HG03066 (cell line): ENCODE results near the gene CDC123.
"Not testable (repeated sequence)": the region's sequence is repeated elsewhere in the genome, so short reads cannot be mapped to it uniquely, and the experiment has no call there.

ENCODE experiments used
- ATAC-seq: cut with Tn5 transposase; IDR thresholded peaks from one replicate; pipeline ENCODE4 v1.9.1; 2021; ENCODE audit warnings: low read depth; ENCODE audit not compliant: unreplicated experiment

Gene CDC123, protein sequence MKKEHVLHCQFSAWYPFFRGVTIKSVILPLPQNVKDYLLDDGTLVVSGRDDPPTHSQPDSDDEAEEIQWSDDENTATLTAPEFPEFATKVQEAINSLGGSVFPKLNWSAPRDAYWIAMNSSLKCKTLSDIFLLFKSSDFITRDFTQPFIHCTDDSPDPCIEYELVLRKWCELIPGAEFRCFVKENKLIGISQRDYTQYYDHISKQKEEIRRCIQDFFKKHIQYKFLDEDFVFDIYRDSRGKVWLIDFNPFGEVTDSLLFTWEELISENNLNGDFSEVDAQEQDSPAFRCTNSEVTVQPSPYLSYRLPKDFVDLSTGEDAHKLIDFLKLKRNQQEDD

DNA sequence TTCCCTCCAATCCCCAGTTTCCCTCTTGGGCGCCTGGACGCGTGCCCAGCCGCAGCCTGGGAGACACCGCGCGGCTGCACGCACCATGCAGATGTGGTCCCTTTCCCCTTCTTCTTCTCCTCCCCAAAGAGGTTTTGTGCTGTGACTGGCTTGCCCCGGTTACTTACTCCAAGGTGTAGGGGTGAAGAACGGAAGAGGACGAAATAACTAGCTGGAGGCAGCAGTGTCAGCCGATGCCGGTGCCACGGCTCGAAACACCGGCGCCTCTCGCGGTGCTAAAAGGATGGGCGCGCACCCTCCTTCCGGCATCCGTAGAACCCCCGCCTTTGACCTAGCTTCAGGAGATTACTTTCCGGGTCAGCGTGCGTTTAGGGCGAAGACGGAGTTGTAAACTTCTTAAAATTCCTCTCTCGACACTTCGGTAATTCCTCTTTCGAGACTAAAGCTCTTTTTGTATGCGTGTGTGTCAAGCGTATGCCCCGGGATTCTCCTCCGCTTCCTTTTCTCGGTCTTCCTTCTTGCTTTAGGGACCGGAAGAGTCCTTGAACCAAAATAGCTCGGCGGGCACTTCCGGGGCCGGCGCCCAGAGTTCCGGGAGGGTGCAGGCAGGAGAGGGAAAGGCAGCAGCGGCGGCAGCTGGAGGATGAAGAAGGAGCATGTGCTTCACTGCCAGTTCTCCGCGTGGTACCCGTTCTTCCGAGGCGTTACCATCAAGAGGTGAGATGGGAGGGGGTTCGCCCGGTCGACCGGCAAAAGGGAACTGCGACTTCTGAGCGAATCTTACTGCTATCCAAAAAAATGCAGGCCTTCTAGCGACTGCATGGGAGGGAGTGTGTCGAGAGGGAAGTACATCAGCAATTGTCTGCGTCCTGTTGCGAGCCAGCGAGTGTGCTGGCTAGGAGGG lies at the start of gene CDC123, which contains the start of gene NUDT5:
Gene CDC123, plus strand, starts transcription at position 586 of the 904 bp plus-strand sequence. Its CDS starts 58 bp downstream, at position 644.
Gene NUDT5, minus strand, starts transcription at position 289 of the 904 bp plus-strand sequence. CDS start 9,600 bp downstream, outside the sequence.
- ATAC-seq: peak; percentile 92

DNA sequence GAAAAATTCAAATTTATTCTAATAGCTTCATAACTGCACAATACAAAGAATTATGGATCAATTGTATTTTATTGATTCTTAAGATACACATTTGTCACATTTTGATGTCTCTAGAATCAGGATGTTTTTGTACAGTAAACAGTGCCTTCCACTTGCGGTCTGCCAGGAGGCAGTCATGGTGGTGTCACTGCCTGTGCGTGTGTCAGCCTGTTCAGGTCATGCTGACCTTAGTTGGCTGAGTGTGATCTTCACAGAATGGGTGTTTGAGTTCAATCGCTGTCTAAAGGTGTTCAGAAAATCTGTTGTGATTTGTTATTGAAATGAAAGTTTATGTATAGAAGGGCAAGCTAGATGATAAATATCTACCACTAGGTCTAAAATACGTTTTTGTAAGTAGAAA lies 45.8 kb upstream of the CDC123 start:
- ATAC-seq: no peak

DNA sequence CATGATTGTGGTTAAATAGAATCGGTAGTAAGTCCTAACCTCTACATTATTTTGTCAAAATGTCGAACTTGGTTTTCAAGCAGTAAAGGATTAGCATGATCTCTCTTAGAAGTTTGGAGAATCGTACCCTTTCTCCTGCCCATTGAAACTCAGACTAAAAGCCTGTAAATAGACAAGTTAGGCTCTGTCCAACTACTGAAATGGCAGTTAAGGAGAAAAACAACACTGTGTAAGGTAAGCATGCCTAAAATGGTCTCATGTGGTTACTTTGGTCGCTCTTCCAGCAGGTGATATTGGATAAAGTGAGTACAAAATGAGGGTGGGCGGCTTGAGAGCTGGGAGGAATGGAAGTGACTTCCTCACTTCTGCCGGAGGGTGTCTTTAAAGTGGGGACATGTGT lies 41.5 kb upstream of the CDC123 start:
- ATAC-seq: no peak

DNA sequence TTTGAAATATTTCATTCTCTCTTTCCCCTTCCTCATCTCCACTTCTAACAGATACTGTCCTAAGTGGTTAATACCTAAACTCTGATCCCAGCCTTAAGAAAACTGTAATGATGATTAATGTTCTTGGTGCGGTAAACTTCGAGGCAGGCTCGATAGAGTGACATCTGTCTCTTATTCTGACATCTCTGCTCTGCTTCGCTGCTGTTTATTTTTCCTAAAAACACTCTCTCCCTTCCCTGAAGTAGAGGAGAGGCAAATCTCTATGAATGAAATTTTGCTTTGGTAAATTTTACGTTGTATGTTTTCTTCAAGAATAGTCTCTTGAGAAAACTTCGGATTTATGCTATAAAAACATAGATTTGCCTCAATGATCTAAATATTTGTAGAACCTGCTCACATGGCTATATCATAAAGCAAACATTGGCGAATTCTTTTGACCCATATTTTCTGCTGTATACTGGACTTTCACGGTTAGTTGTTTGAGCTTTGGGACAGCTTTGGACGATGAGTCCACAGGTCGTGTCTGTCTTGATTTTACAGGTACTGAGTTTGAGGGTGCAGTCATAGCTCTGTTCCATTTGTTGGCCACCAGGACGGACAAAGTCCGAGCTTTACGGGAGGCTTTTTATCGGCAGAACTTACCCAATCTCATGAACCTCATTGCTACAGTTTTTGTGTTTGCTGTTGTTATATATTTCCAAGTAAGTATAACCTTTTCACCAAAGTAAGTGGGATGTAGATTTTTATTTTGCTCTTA lies 39.4 kb upstream of the CDC123 start:
- no peak for ATAC-seq

DNA sequence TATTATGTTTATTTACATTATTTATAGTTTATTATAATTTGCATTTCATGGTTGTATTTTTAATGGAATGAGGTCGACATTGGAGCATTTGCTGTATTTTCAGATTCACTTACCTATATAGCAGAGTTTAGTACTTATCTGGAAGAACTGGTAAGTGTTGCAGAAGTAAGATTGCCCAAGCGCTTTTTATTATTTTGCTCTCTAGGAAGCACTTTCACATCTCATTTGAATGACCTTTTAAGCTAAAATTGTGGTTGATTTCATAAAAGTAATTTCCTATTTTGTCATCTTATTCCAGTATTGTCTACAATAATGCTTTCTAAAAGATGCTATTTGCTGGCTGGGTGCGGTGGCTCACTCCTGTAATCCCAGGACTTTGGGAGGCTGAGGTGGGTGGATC lies 37.9 kb upstream of the CDC123 start:
- ATAC-seq: no peak

DNA sequence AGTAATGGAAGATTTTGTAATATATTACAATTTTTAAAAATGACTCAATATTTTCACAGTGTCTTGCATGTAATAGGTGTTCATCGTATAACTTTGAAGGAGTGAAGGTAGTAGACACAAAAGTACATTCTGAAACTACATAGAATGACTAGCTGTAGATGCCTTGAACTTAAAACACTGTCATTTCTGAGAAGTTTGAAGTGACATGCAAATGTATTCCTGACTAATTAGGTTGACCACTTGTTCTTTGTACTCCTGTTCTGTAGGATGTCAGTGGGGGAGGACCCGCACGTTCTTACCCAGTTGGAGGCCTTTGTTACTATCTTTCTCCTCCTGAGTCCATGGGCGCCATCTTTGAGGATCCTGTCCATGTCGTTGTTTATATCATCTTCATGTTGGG lies 35.3 kb upstream of the CDC123 start:
- ATAC-seq: no peak

DNA sequence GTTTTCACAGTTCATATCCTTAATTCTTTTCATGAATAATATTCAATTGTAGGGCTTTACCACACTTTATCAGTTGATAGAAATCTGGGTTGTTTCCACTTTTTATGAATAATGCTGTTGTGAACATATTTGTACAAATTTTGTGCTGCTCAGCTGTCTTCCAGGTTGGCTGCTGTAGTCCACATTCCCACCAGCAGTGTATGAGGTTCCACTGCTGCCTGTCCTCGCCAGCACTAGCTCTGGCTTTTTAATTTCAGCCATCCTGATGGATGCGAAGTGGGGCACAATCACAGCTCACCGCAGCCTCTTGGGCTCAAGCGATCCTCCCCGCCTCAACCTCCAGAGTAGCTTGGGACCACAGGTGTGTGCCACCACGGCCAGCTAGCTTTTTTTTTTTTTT lies 33.1 kb upstream of the CDC123 start:
- no peak for ATAC-seq

DNA sequence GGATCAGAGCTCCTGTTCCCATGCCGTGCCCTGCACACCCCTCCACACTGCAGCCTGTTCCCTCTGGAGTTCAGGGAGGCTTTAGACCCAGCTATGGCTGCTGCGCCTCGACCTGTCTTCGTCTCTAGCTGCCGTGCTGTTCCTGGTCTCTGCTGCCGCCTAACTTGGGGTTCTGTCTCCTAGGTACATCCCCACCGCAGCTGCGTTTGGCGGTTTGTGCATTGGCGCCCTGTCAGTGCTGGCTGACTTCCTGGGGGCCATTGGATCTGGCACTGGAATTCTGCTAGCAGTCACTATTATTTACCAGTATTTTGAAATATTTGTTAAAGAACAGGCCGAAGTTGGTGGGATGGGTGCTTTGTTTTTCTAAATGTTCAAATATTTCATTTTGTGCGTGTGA lies 31.9 kb upstream of the CDC123 start:
- ATAC-seq: no peak

DNA sequence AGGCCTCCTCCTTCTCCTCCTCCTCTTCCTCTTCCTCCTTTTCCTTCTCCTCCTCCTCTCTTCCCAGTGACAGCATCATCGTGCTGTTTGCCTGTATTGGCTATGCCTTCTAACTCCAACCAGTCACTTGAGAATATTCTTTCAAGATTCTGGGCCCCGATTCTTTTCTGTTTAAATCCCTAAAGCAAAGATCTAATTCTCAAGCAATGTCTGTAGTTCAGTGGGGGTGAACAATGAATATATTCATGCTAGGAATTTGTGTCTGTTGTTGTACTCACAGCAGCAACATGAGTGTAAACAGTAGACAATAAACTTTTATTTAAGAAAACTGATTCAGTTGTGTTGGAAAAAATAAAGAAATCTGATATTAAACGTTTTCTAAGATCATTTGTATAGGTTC lies 31.0 kb upstream of the CDC123 start:
- ATAC-seq: no peak

DNA sequence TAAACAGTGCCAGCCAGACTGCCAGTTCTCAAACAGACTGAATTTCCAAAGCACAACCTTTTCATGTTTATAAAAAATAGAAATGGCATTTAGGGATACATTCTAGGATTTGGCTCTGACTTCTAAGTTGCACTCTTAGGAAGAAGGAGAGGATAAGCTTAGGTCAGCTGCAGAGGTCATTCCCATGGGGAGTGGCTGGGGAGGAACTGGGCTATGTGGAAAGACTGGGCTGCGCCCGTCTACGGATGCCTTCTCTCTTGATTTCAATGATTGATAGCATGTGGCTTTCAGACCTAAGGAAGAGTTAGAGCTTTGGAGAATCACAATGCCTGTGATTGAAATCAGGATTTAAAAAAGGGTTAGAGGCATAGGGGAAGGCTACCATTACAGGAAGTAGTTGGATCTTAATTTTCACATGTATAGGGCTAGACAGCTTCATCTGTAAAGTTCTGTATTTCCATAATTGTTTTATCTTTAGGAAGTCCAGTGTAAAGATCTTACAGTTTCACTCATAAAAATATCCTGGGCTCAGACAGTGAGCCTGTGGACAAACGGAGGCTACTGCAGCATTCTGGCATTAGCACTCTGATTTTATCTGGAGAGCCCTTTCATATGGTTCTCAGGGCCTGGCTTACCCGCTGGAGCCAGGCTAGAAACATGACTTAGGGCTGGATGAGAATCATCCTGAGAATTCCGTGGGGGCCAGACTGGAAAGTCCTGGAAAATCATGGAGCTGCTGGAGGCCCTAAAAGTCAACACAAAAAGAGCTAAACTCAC lies 29.8 kb upstream of the CDC123 start:
- ATAC-seq: no peak

DNA sequence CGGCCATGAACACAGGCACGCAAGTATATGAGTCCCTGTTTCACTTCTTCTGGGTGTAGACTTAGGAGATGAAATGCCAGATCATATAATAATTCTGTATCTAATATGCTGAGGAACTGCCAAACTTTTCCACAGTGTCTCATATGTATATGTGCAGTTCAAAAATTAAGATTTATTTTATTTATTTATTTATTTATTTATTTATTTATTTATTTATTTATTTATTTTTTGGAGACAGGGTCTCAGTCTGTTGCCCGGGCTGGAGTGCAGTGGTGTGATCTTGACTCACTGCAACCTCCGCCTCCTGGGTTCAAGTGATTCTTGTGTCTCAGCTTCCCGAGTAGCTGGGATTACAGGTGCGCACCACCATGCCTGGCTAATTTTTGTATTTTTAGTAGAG lies 24.5 kb upstream of the CDC123 start:
- not testable (repeated sequence) for ATAC-seq

DNA sequence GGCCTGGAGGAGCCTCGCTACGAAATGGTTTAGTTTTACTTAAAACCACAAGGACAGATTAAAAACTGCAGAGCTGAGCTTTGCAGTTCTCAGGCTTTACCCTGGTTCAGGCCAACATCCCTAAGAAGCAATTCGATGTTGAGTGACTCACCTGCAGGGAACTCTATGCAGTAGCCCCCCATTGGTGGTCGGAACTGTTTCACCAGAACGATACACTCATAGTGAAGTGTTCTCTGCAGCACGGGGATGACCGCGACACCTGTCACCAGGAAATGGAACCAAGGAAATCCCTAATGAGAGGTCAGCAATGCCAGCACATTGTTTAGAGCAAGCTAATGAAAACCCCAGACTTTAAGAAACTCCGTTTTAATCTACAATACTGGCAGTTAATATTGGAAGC lies 18.3 kb upstream of the CDC123 start:
- no peak for ATAC-seq

DNA sequence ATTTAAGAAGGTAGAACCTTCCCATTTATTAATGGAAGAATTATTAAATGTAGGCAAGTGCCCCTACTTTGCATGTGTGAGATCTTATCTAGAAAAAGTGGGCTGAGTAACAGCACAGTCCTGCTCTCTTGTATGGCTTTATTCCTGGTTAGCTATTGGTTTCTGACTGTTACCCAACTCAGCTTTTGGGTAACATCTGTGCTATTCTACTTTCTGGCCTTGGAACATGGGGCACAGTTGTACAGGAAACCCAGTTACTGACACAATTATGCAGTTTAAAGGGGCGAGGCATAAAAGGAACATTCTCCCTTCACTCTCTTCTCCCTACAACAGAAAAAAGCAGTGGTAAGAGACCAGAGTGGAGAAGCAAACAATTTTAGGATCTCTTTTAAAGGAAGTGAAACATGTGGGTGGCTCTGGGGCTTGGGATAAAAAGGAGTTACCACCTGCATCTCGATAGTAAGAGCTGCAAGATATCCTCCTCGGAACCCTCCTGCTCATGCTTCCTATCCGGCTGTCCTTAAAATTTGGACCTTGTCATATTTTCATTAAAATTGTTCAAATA lies 16.3 kb upstream of the CDC123 start:
- no peak for ATAC-seq

DNA sequence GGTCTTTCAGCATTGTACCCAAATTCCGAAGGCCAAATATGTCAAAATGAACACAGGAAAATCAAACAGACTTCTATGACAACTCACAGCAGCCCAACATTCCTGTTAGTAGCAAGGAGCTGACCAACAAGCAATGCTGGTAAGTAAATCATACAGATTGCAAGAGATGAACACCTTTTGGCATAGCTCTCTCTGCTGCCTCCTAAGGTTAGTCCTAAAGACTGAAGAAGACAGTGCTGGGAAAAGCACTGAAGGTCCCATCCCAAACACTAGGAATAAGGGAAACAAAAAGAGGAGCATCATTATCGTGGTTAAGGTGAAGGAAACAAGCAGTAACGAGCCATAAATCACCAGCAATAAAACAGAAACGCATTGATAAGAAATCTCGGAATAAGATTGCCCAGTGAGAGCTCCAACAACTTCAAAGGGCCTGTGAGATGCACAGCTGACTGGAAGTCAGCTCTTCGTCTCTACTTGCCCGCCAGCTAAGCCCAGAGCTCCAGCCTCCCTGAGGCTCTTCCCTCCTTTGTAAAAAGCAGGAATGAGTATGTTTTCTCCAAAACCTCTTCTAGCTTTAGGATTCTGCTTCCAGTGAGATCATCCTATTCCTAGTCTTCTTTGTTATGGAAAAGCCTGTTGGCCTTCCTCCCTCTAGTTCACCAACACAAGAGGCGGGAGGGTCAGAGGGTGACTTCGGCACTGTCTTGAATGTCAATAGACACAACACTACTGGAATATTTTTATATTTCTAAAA lies 15.6 kb upstream of the CDC123 start:
- ATAC-seq: no peak

DNA sequence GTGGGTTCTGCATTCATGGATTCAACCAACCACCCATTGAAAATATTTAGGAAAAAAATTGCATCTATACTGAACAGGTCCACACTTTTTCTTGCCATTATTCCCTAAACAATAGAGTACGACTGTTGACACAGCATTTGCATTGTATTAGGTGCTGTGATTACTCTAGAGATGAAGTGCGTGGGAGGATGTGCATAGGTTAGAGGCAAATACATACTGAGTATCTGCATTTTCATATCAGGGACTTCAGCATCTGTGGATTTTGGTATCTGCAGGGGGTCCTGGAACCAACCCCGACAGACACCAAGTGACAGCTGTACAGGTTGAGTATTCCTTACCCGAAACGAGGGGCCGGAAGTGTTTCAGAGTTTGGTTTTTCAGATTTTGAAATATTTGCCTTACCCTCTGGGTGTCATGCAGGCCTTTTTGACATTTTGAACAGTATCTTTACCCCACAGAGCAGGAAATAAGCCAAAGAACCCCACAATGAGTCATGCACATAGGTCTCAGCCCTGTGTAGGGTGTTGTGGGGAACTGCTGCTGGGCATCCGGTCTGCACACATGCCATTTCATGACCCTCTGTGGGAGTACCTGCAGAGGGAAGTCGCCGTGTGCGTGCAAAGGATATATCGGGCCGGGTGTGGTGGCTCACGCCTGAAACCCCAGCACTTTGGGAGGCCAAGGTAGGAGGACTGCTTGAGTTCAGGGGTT lies 14.8 kb upstream of the CDC123 start:
- no peak for ATAC-seq

DNA sequence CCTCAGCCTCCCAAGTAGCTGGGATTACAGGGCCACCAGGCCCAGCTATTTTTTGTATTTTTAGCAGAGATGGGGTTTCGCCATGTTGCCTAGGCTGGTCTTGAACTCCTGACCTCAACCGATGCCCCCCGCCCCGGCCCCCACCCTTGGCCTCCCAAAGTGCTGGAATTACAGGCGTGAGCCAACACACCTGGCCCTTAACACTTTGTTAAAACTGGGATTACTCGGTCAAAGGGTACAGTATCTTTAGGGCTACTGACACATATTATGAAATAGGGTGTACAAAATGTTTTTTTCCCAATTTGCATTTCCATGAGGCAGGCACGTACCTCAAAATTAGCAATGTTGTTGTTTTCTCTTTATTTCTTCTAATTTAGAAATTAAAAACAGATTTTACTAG lies 11.8 kb upstream of the CDC123 start:
- no peak for ATAC-seq

DNA sequence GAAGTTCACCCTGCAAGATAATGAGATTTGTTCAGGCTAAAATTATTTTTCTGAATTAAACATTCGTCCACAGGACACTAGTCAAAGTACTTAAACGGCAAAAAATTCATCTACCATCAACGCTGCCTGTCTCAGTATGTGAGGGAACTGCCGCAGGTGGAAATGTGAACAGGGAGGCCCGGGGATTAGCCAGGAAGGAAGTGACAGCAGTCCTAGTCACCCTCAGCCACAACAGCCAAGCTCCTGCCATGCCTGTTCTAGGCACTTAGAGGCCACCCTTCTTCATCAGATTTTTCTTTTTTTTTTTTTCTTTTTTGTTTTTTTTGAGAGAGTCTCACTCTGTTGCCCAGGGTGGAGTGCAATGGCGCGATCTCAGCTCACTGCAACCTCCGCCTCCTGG lies 9.7 kb upstream of the CDC123 start:
- ATAC-seq: no peak

DNA sequence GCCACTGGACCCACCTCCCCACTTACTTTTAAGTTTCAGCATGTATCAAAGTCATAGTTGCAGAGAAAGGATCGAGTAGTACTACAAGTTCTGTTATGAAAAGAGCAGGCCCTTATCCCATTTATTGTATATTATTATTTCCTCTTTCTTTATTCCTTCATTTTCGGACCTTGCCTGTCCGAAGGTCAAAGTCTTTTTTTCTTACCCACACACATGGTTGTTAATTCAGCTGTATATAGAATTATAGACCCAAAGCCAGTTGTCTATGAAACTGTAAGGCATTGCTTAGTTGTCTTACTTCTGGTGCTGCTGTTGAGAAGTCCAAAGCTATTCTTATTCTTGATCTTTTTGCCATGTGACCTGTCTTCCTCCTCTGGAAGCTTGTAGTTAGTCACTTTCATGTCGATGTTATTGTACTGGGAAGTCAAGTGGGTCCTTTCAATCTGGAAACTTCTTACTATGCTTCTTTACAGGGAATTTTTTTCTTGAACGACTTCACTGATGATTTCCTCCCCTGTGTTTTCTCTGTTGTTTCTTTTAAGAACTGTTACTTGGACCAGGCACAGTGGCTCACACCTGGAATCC lies 8.6 kb upstream of the CDC123 start:
- no peak for ATAC-seq
